ENCODE results near the gene SHROOM1.

Gene SHROOM1

GRCh38 chr5:132853790-132854189, 23.3 kb upstream of the SHROOM1 start:
- DNase-seq (ENCODE audit: low spot score), result no peak

- DNase-seq (ENCODE audit: low spot score), result no peak
Measured at GRCh38 chr5:132853323-132853722, 22.9 kb upstream of the SHROOM1 start.

GRCh38 chr5:132850066-132850465, 19.6 kb upstream of the SHROOM1 start:
- DNase-seq (ENCODE audit: low spot score), result no peak

- no peak for DNase-seq (ENCODE audit: low spot score)
Measured at GRCh38 chr5:132849347-132849746, 18.9 kb upstream of the SHROOM1 start.

GRCh38 chr5:132848270-132848669, 17.8 kb upstream of the SHROOM1 start:
- no peak for DNase-seq (ENCODE audit: low spot score)

GRCh38 chr5:132841305-132841704, 10.9 kb upstream of the SHROOM1 start:
- DNase-seq (ENCODE audit: low spot score), result no peak

- DNase-seq (ENCODE audit: low spot score), result no peak
Measured at GRCh38 chr5:132840896-132841295, 10.4 kb upstream of the SHROOM1 start.

GRCh38 chr5:132840313-132840712, 9.9 kb upstream of the SHROOM1 start:
- no peak for DNase-seq (ENCODE audit: low spot score)

- peak; percentile 43 for DNase-seq (ENCODE audit: low spot score)
Measured at GRCh38 chr5:132839426-132840301, 9.2 kb upstream of the SHROOM1 start.

- DNase-seq (ENCODE audit: low spot score), result no peak
Measured at GRCh38 chr5:132838516-132839282, 8.3 kb upstream of the SHROOM1 start.

- no peak for DNase-seq (ENCODE audit: low spot score)
Measured at GRCh38 chr5:132837868-132838267, 7.4 kb upstream of the SHROOM1 start.

GRCh38 chr5:132836852-132837251, 6.4 kb upstream of the SHROOM1 start:
- no peak for DNase-seq (ENCODE audit: low spot score)

- DNase-seq (ENCODE audit: low spot score), result no peak
Measured at GRCh38 chr5:132834057-132834456, 3.6 kb upstream of the SHROOM1 start.

- no peak for DNase-seq (ENCODE audit: low spot score)
Measured at GRCh38 chr5:132832612-132833011, 2.2 kb upstream of the SHROOM1 start.

GRCh38 chr5:132831095-132831860, 831 bp upstream of the SHROOM1 start:
- no peak for DNase-seq (ENCODE audit: low spot score)

- DNase-seq (ENCODE audit: low spot score), result peak; percentile 95
Measured at GRCh38 chr5:132829742-132830435, 558 bp downstream of the SHROOM1 start.

- DNase-seq (ENCODE audit: low spot score), result no peak
Measured at GRCh38 chr5:132828846-132829494, 1.5 kb downstream of the SHROOM1 start.

GRCh38 chr5:132827943-132828673, 2.3 kb downstream of the SHROOM1 start:
- DNase-seq (ENCODE audit: low spot score), result no peak

GRCh38 chr5:132826424-132827082, 3.9 kb downstream of the SHROOM1 start:
- DNase-seq (ENCODE audit: low spot score), result no peak

- no peak for DNase-seq (ENCODE audit: low spot score)
Measured at GRCh38 chr5:132825834-132826391, 4.5 kb downstream of the SHROOM1 start.

Data from GM03348 (cell line).